HG02885 (cell line): ENCODE measurements around the gene BCAR3.

ENCODE experiments used
- ATAC-seq: cut with Tn5 transposase; IDR thresholded peaks from one replicate; pipeline ENCODE4 v1.9.1; 2021; ENCODE audit warnings: mild to moderate bottlenecking; ENCODE audit not compliant: unreplicated experiment, poor library complexity

The BCAR3 gene

GRCh38 chr1:93620841-93621210 lies 60.8 kb downstream of the BCAR3 start:
- ATAC-seq = no peak

- ATAC-seq = no peak
These were observed 61.3 kb downstream of the BCAR3 start for GRCh38 chr1:93620172-93620840.

GRCh38 chr1:93619507-93620171 lies 62.0 kb downstream of the BCAR3 start:
- no peak for ATAC-seq

GRCh38 chr1:93617670-93618499 lies 63.8 kb downstream of the BCAR3 start:
- ATAC-seq = no peak

DNA sequence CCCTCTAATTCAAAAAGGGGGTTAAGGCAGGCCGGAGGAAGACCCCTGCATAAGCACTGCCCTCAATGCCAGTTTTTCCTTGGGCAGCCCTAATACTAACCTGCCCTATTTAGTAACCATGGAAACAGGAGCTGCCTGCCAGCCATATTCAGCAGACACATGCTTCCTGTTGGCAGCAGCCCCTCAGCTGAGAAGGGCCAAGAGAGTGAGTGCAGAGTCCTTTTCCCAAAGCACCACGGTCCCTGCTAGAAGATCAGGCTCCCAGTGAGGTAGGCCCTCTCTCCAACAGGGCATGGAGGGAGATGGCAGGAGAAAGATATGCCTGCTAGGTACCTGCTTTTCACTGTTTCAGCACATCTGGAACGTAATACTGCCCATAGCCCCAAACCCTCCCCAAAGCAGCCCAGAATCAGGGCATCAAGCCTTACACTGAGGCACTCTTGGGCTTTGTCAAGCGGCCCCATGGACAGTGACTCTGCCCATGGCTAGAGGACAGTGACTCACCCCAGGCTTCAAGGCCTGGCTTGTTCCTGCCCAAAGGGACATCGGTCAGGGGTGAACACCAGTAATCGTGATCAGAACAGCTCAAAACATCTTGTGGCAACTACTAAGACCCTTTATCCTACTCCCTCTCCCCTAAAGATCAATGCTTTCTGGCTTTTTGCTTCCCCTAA lies 64.5 kb downstream of the BCAR3 start:
- no peak for ATAC-seq

GRCh38 chr1:93616221-93616995 lies 65.2 kb downstream of the BCAR3 start:
- no peak for ATAC-seq

GRCh38 chr1:93615582-93616150 lies 66.0 kb downstream of the BCAR3 start:
- ATAC-seq = peak; percentile 81

GRCh38 chr1:93614986-93615581 lies 66.6 kb downstream of the BCAR3 start:
- peak; percentile 60 for ATAC-seq

DNA sequence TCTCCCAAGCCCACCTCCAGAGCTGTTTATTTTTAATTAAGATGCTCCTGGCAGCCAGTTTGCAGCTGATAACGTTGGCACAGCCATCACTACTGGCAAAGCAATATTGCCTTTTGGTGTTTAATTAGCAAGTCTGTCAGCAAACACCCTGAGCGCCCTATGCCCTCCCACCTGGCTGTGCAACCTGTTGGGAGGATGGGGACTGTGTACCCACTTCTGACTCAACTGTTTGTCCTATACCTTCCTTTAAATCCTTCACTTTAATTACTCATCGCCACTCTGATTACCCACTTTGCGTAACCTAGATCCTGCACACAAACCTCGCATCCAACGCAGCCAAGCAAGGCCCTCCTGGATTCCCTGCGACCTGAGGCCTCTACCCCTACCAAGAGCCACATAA lies 67.1 kb downstream of the BCAR3 start:
- ATAC-seq = no peak

- ATAC-seq = no peak
These were observed 67.7 kb downstream of the BCAR3 start for GRCh38 chr1:93613898-93614297.

- no peak for ATAC-seq
These were observed 69.1 kb downstream of the BCAR3 start for GRCh38 chr1:93612510-93612909.

DNA sequence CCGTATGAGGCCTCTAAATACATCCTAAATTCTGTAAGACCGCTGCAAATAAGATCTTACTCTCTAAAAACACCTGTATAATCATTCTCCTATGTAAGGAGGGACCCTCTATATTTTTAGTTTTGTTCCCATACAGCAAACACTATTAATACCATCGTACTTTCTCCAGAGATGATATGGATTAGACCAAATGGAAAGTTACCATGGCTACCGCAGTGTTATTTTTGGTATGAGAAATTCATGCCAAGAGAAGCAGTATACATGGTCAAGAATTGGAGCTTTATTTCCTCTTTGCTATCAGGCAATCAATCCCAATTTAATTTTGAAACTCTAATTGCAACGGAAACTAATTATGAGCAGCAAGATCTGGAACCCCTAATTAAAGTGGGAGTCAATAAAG lies 70.0 kb downstream of the BCAR3 start:
- no peak for ATAC-seq

GRCh38 chr1:93609536-93609935 lies 72.1 kb downstream of the BCAR3 start:
- ATAC-seq = no peak

DNA sequence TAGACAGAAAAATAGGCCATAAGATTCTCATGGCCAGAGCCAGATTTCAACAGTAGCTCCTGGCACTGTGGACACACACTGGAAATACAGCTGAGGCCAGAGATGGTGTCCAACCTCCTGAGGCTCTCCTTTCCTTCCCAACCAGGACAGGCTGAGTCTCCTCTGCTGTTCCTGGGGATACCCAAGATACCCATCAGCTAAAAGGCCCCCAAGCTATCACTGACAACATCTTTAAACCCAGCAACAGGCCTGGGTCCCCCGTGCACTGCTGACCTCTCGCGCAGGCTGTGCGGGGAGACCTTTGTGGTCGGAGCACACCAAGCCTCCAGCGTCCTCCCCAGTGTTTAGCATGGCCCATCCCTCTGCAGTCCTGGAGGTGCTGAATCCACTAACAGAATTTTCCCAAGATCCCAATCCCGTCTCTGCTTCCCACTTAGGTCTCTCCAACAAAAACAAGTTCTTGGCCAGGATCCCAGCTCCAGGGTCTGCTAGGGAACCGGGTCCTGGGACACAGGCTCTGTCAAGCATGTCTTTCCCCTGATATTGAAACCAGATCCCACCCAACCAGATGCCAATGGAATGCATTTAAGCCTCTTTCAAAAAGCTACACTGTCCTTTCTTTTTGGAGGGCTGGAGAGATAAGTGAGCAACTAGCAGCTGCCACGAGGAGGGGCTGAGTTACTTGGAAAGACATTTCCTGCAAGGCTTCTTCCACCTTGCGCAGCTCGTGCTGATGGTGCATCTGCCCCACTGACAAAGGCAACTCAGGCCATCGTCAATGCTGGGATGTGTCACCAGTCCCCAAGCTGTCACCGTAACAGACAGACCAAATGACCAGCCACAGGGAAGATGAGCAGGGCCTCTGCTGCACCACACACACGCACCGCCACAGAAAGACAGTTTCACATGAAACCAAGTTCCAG lies 73.2 kb downstream of the BCAR3 start:
- peak; percentile 28 for ATAC-seq

- peak; percentile 95 for ATAC-seq
These were observed 73.8 kb downstream of the BCAR3 start for GRCh38 chr1:93607814-93608186.

DNA sequence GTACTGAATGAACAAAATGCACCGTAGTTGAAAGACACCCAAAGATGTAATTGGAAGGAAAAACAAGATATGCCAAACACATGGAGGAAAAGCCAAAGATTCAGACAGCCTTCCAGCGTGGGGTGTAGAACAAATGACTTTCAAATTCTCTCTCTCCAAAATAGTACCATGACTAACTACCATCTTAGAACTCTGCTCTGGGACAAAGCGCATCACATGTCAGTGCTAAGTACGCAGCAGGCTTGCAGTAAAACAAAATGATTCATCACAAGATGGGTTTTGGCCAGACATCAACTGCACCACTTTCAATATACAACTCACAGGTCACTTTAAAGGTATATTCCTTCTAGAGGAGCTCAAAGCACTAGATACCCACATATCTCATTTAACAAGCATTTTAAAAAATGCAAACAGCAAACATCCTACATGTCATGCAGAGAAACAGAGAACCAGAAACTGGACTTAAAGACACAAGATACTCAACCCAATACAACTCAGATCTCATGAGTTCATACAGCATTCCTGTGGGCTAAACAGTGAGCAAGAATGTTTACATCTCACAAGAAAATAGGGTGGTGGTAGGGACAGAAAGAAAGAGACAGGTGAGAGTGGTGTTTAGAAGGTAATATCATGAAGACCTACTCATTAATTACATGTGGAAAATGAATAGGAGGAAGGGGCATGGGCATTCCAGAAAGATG lies 75.7 kb downstream of the BCAR3 start:
- ATAC-seq = no peak

DNA sequence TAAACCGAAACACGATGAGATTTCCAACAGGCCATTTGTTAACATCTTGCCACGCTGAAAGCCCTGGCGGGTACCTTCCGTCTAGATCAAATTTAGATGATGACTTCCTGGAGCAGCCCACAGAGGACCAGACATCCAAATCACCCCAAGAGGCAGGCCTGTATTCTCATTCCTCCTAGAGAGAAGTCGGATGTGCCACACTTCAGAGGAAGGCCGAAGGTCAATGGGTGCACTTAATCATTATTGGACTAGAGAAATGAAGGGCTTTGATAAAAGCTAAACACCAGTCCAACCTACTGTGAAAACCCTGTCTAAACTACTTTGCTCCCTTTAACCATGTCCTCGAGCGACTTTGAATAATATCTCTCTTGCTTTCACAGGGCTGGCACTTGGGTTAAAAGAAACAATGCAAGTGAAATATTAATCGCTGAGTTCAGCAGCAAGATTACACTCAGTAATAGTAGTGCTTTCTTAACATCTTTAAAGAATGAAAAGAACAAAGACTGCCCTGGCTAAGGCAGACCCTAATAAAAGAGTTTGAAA lies 76.5 kb downstream of the BCAR3 start:
- ATAC-seq = no peak
